H9 (cell line): ENCODE measurements around the gene DCC. TPM values are rescaled to one million over a fixed set of nuclear protein-coding genes. Genes with fewer than 3 reads are reported as not detected.

ENCODE experiments used
- DNase-seq: peaks from one replicate; pipeline ENCODE4 v3.0.0-alpha.2; 2017
- H2AFZ ChIP-seq: one replicate; pipeline ENCODE4 v1.6.1; 2013; ENCODE audit warnings: mild to moderate bottlenecking, low read length, control low read depth, moderate library complexity
- H2AK5ac ChIP-seq: 2 replicates; pipeline ENCODE4 v1.6.1; 2013; ENCODE audit warnings: low read length, control low read depth, mixed read lengths; ENCODE audit not compliant: insufficient read length
- H2BK120ac ChIP-seq: one replicate; pipeline ENCODE4 v1.6.1; 2013; ENCODE audit warnings: low read depth, mild to moderate bottlenecking, low read length, control low read depth, inconsistent platforms; ENCODE audit not compliant: poor library complexity, severe bottlenecking
- H2BK12ac ChIP-seq: 2 replicates; pipeline ENCODE4 v1.6.1; 2013; ENCODE audit warnings: low read length, control low read depth, mixed read lengths, low read depth; ENCODE audit not compliant: insufficient read length
- H2BK15ac ChIP-seq: 2 replicates; pipeline ENCODE4 v1.6.1; 2013; ENCODE audit warnings: low read depth, low read length, control low read depth
- H2BK20ac ChIP-seq: one replicate; pipeline ENCODE4 v1.6.1; 2013; ENCODE audit warnings: low read depth, mild to moderate bottlenecking, low read length, control low read depth, inconsistent platforms; ENCODE audit not compliant: poor library complexity, severe bottlenecking
- H2BK5ac ChIP-seq: 2 replicates; pipeline ENCODE4 v1.6.1; 2013; ENCODE audit warnings: low read length, control low read depth, mixed read lengths; ENCODE audit not compliant: insufficient read length
- H3K14ac ChIP-seq: 2 replicates; pipeline ENCODE4 v1.6.1; 2013; ENCODE audit warnings: low read length, control low read depth; ENCODE audit not compliant: insufficient read depth
- H3K18ac ChIP-seq: 2 replicates; pipeline ENCODE4 v1.6.1; 2013; ENCODE audit warnings: low read depth, mild to moderate bottlenecking, mixed read lengths, low read length, control low read depth; ENCODE audit not compliant: insufficient read length
- H3K23ac ChIP-seq: 2 replicates; pipeline ENCODE4 v1.6.1; 2013; ENCODE audit warnings: low read length, control low read depth, mixed read lengths, low read depth; ENCODE audit not compliant: insufficient read length
- H3K23me2 ChIP-seq: 2 replicates; pipeline ENCODE4 v1.6.1; 2013; ENCODE audit warnings: low read depth, mild to moderate bottlenecking, mixed read lengths, low read length, control low read depth; ENCODE audit not compliant: insufficient read length, poor library complexity, severe bottlenecking
- H3K27ac ChIP-seq: 2 replicates; pipeline ENCODE4 v1.5.1; 2013; ENCODE audit warnings: low read length, control low read depth, mixed read lengths, low read depth; ENCODE audit not compliant: insufficient read length
- H3K27me3 ChIP-seq: 2 replicates; pipeline ENCODE4 v1.6.1; 2013; ENCODE audit warnings: low read length, control low read depth, inconsistent platforms; ENCODE audit not compliant: insufficient read depth
- H3K4ac ChIP-seq: 2 replicates; pipeline ENCODE4 v1.6.1; 2013; ENCODE audit warnings: low read depth, mild to moderate bottlenecking, control low read depth, inconsistent platforms, low read length, moderate library complexity
- H3K4me1 ChIP-seq: 2 replicates; pipeline ENCODE4 v1.6.1; 2013; ENCODE audit warnings: low read length, control low read depth, inconsistent platforms; ENCODE audit not compliant: insufficient read depth
- H3K4me2 ChIP-seq: 2 replicates; pipeline ENCODE4 v1.6.1; 2013; ENCODE audit warnings: low read length, control low read depth, mixed read lengths; ENCODE audit not compliant: insufficient read length, insufficient read depth
- H3K56ac ChIP-seq: 2 replicates; pipeline ENCODE4 v1.6.1; 2013; ENCODE audit warnings: low read depth, mild to moderate bottlenecking, mixed read lengths, low read length, control low read depth; ENCODE audit not compliant: insufficient read length
- H3K79me1 ChIP-seq: 2 replicates; pipeline ENCODE4 v1.6.1; 2013; ENCODE audit warnings: low read depth, mild to moderate bottlenecking, moderate library complexity, low read length, control low read depth, inconsistent platforms; ENCODE audit not compliant: insufficient read depth, poor library complexity, severe bottlenecking
- H3K79me2 ChIP-seq: 2 replicates; pipeline ENCODE4 v1.6.1; 2013; ENCODE audit warnings: low read length, control low read depth, inconsistent platforms; ENCODE audit not compliant: insufficient read depth
- H3K9ac ChIP-seq: 2 replicates; pipeline ENCODE4 v1.6.1; 2013; ENCODE audit warnings: low read length, control low read depth, mixed read lengths; ENCODE audit not compliant: insufficient read length; ENCODE audit errors: extremely low read depth
- H3K9me3 ChIP-seq: one replicate; pipeline ENCODE4 v1.6.1; 2013; ENCODE audit warnings: low read depth, low read length, inconsistent platforms; ENCODE audit not compliant: control insufficient read depth
- H3T11ph ChIP-seq: one replicate; pipeline ENCODE4 v1.6.1; 2013; ENCODE audit warnings: mild to moderate bottlenecking, low read length, control low read depth, inconsistent platforms
- H4K20me1 ChIP-seq: one replicate; pipeline ENCODE4 v1.6.1; 2013; ENCODE audit not compliant: control insufficient read depth, insufficient read length, insufficient read depth
- H4K5ac ChIP-seq: 2 replicates; pipeline ENCODE4 v1.6.1; 2013; ENCODE audit warnings: low read depth, mild to moderate bottlenecking, mixed read lengths, low read length, control low read depth; ENCODE audit not compliant: insufficient read length
- H4K8ac ChIP-seq: replicated peaks from 2 replicates; pipeline ENCODE4 v1.6.1; 2013; ENCODE audit warnings: low read length, control low read depth, mixed read lengths, low read depth; ENCODE audit not compliant: insufficient read length
- H4K91ac ChIP-seq: 2 replicates; pipeline ENCODE4 v1.6.1; 2013; ENCODE audit warnings: low read depth, mild to moderate bottlenecking, moderate library complexity, mixed read lengths, low read length, control low read depth; ENCODE audit not compliant: insufficient read length
- H3K27ac Mint-ChIP-seq, 3 experiments: 2 replicates in 2 of 3; 3 replicates in 1 of 3; pipeline ENCODE4 v1.8.0; 2020 to 2021; ENCODE audit warnings: mixed read lengths in 3 of 3, mild to moderate bottlenecking in 1 of 3, moderate library complexity in 1 of 3
- H3K27me3 Mint-ChIP-seq: 2 replicates; pipeline ENCODE4 v1.8.0; 2021; ENCODE audit warnings: low read depth, mild to moderate bottlenecking, moderate library complexity, mixed read lengths
- H3K36me3 Mint-ChIP-seq, 3 experiments: 2 replicates in 2 of 3; 3 replicates in 1 of 3; pipeline ENCODE4 v1.8.0; 2020 to 2021; ENCODE audit warnings: low read depth in 3 of 3, mixed read lengths in 3 of 3; ENCODE audit not compliant: insufficient read depth in 1 of 3
- H3K4me1 Mint-ChIP-seq, 2 experiments: 2 replicates each; pipeline ENCODE4 v1.8.0; 2020; ENCODE audit warnings: mixed read lengths in 2 of 2
- H3K4me3 Mint-ChIP-seq, 2 experiments: 2 replicates in 1 of 2; 3 replicates in 1 of 2; pipeline ENCODE4 v1.8.0; 2020 to 2021; ENCODE audit warnings: mild to moderate bottlenecking in 2 of 2, mixed read lengths in 2 of 2, moderate library complexity in 1 of 2
- H3K9me3 Mint-ChIP-seq, 2 experiments: 2 replicates in 1 of 2; 3 replicates in 1 of 2; pipeline ENCODE4 v1.8.0; 2020; ENCODE audit warnings: mild to moderate bottlenecking in 2 of 2, mixed read lengths in 2 of 2, moderate library complexity in 1 of 2
- WGBS: extraction: QIAGEN DNeasy Blood & Tissue Kit; methylation state at CpG from one replicate; pipeline ENCODE4 v1.1.7; 2013; ENCODE audit warnings: missing lambda C conversion rate, low lambda C conversion rate, mixed read lengths; ENCODE audit not compliant: insufficient read length; ENCODE audit errors: extremely low coverage; 5-methylcytosine and 5-hydroxymethylcytosine counted together
- total RNA-seq: library from RNA; stranded (reverse); gene quantifications from 2 replicates; pipeline ENCODE4 v1.2.1, GENCODE V29; 2021
- TF ChIP-seq, protein P1 (sequence below): fragments of 200-600 bp; sonication (generic); conservative IDR thresholded peaks from 3 replicates; pipeline ENCODE4 v1.8.0; 2021; ENCODE audit warnings: antibody characterized with exemption, mild to moderate bottlenecking

Gene DCC
- total RNA-seq, 1 experiment from 2014 or later = 0.35 TPM

DNA sequence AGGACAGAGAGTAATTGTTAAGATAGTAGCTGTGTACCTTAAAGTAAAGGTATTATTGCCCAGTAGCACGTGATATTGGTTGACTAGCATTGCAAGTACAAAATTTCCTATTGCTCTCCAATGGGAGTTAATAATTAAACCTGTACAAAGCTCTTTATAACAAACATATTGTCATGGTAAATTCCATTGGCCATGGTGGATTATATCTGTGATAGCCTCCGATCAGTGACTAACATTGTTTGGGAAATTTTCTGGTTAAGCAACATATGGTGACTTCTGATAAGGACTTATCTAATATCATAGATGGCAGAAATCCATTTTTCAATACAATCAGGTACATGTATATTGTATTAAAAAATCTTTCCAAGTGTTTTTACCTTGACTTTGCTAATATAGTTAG, 360.8 kb downstream of the DCC start:
- Histone ChIP-seq H3K23ac (no peak overlapping the region), H2BK5ac (no peak overlapping the region), H3K79me1 (no peaks in the 10 kb centered on the region), H3K4me2 (no peak overlapping the region), H3K14ac (no peak overlapping the region), H3K9ac (no peak overlapping the region), H3K4ac (no peak overlapping the region), H4K5ac (no peak overlapping the region), H3K4me1 (no peaks in the 10 kb centered on the region), H3K23me2 (no peaks in the 10 kb centered on the region), H4K8ac (no peak overlapping the region), H2AFZ (no peak overlapping the region), H4K20me1 (no peaks in the 10 kb centered on the region), H3K56ac (no peak overlapping the region), H2BK12ac (no peak overlapping the region), H3K9me3 (no peaks in the 10 kb centered on the region), H3T11ph (no peak overlapping the region), H4K91ac (no peak overlapping the region), H2BK120ac (no peak overlapping the region), H2AK5ac (no peak overlapping the region), H3K79me2 (no peaks in the 10 kb centered on the region), H2BK20ac (no peak overlapping the region), H2BK15ac (no peak overlapping the region), H3K27me3 (no peaks in the 10 kb centered on the region), H3K18ac (no peak overlapping the region), H3K27ac (no peak overlapping the region)
- TF ChIP-seq, protein P1, sequence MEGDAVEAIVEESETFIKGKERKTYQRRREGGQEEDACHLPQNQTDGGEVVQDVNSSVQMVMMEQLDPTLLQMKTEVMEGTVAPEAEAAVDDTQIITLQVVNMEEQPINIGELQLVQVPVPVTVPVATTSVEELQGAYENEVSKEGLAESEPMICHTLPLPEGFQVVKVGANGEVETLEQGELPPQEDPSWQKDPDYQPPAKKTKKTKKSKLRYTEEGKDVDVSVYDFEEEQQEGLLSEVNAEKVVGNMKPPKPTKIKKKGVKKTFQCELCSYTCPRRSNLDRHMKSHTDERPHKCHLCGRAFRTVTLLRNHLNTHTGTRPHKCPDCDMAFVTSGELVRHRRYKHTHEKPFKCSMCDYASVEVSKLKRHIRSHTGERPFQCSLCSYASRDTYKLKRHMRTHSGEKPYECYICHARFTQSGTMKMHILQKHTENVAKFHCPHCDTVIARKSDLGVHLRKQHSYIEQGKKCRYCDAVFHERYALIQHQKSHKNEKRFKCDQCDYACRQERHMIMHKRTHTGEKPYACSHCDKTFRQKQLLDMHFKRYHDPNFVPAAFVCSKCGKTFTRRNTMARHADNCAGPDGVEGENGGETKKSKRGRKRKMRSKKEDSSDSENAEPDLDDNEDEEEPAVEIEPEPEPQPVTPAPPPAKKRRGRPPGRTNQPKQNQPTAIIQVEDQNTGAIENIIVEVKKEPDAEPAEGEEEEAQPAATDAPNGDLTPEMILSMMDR = no peak
- Mint-ChIP-seq H3K36me3 (no peaks in the 10 kb centered on the region), H3K4me1 (peaks cover 4 to 5% of the 10 kb centered on the region in 2 experiments; a peak in 2 of 4 replicates), H3K9me3 (peaks cover 3 to 4% of the 10 kb centered on the region in 2 experiments; a peak in 3 of 5 replicates), H3K27me3 (no peaks in the 10 kb centered on the region), H3K27ac (no peak overlapping the region), H3K4me3 (no peak overlapping the region)
- DNase-seq = no peak
- WGBS = no CpG with 5 or more reads among the region's 2 CpGs
